HG02610 (cell line): Measurements from ENCODE around the gene CMTM2.
A peak's percentile ranks its signal among the peaks of the same experiment; 100 is the strongest.

ENCODE experiments used
- ATAC-seq: cut with Tn5 transposase; IDR thresholded peaks from one replicate; pipeline ENCODE4 v1.9.1; 2021; ENCODE audit warnings: mild to moderate bottlenecking, moderate library complexity; ENCODE audit not compliant: unreplicated experiment

CMTM2 gene, protein sequence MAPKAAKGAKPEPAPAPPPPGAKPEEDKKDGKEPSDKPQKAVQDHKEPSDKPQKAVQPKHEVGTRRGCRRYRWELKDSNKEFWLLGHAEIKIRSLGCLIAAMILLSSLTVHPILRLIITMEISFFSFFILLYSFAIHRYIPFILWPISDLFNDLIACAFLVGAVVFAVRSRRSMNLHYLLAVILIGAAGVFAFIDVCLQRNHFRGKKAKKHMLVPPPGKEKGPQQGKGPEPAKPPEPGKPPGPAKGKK

DNA sequence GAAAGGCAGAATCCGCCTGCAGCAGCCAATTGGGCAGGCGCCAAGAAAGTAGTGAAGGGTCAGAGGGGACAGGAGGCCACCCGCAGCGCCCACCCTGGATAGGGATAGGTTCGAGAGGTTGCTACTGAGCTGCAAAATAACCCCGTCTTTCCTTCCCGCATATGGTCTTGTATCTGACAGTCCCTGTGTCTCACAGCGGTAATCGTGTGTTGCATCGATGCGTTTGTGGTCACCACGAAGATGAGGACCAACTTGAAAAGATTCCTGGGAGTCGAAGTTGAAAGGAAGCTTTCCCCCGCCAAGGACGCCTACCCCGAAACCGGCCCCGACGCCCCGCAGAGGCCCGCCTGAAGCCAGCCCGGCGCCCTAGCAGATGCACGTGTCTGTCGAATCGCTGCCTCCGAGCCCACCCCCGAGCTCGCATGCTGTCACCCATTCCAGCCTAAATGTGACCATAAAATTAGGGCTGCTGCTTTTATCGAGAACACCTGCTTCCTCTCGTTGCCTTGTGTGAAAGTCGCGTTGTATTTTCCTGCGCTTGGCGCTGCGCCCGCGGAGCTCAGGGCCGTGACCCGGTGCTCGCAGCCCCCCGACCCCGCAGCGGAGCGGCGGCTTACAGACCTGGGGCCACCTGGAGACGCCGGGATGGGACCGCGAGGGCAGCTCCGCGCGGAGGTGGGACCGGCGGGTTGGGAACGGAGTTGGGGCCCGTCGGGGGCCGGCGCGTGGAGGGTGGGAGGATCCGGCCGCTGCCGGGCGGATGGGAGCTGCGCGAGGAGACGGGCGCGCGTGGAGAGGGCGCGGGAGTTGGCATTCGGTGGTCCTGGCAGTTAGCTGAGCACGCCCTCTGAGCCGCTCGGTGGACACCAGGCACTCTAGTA, at the start of gene CMTM2:
TSS of gene CMTM2 (plus strand) at position 813 of the 881 bp plus-strand sequence. CDS start 145 bp downstream, outside the sequence.
- no peak for ATAC-seq

GRCh38 chr16:66529475-66529874, 49.8 kb upstream of the CMTM2 start:
- no peak for ATAC-seq

- no peak for ATAC-seq
Measured at GRCh38 chr16:66534376-66534799, 44.9 kb upstream of the CMTM2 start.

DNA sequence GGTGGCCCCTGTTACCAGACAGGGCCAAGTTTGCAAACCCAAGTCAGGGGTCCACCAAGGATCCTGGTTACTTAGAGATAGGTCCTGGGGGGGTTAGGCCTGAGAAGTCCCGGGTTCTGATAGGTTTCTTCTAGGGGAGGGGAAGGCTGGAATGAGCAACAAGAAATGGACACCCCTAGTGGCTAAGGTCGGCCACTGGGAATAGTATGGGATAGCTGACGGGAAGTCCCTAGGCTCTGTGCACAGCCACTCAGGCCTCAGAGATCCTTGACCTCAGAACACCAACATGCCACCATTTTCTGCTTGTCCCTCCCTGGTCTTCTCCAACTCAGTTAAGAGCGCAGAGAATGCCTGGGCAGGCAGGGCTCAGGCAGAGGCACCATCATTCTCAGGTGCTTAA, 42.7 kb upstream of the CMTM2 start:
- ATAC-seq, result no peak

GRCh38 chr16:66537236-66537635, 42.0 kb upstream of the CMTM2 start:
- no peak for ATAC-seq

DNA sequence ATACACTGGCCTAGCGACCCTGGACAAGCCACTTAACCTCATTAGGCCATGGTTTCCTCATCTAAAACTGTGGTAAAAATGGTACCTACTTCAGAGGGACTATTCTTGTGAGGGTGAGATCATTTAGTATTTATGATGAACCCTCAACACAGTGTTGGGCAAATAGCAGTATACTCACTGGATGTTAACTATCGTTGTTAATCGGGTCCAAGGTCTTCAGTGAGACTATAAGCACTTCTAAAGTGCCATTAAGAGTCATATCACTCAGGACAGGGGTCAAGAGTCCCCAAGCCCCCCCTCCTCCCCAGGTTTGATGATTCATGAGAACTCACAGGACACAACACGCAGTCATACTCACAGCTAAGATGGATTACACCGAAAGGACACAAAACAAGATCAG, 40.4 kb upstream of the CMTM2 start:
- no peak for ATAC-seq

DNA sequence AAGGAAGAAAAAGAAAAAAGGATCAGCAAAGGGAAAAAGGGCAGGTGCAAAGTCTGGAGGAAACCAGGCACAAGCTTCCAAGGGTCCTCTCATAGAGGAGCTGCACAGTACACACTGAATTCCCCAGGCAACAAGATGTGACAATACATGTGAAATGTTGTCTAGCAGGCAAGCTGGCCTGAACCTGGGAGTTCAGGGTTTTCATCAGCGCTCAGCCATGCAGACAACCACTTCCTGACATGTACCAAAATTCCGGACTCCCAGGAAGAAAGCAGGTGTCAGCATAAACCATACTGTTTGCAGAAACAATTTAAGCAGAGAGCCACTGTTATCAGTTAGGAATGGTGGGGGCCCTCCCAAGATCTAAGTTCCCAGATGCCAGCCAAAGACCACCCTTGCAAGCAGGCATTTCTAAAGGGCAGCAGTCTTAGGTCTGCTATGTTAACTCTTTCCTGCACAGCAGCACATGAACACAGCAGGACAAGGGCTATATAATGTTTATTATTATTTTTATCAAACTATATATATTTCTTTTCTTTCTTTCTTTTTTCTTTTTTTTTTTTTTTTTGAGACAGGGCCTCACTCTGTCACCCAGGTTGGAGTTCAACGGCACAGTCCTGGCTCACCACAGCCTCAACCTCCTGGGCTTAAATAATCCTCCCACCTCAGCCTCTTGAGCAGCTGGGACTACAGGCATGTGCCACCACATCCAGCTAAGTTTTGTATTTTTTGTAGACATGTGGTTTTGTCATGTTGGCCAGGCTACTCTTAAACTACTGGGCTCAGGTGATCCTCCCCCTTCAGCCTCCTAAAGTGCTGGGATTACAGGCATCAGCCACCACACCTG, 39.4 kb upstream of the CMTM2 start:
- peak; percentile 84 for ATAC-seq

GRCh38 chr16:66541388-66542355, 37.6 kb upstream of the CMTM2 start:
- no peak for ATAC-seq

GRCh38 chr16:66542396-66542795, 36.9 kb upstream of the CMTM2 start:
- ATAC-seq, result no peak

- ATAC-seq, result no peak
Measured at GRCh38 chr16:66543541-66543940, 35.7 kb upstream of the CMTM2 start.

DNA sequence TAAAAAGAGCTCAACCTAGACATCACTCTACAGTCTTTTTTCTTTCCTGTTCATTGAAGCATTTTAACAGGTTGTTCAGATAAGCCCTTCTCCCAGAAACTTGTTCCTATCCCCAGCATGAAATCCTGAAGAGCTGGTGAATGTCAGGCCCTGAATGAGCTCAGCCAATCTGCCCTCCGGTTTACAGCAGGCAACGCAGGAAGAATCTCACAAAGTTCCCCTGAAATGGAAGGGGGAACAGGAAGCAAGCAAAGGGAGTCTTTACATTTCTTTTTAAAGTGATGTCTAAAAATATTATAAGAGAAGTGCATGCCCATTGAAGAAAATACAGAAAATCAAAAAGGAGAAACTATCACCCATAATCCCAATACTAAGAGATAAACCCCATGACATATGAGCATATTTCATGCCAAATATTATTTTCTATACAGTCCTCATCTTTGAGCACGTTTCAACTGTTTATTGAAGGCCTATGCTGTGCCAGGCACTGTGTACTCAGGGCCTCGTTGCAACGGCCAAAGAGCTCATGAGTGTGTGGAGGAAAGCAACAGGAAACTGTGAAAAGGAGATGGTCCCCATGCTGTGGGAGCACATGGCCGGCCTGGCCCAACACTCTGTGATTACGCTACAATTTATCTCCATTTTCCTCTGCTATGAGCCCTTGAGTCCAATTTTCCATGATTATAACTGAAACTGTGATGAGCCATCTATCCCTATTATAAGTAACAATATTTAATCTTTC, 35.1 kb upstream of the CMTM2 start:
- ATAC-seq, result no peak

GRCh38 chr16:66547101-66547989, 31.9 kb upstream of the CMTM2 start:
- no peak for ATAC-seq

DNA sequence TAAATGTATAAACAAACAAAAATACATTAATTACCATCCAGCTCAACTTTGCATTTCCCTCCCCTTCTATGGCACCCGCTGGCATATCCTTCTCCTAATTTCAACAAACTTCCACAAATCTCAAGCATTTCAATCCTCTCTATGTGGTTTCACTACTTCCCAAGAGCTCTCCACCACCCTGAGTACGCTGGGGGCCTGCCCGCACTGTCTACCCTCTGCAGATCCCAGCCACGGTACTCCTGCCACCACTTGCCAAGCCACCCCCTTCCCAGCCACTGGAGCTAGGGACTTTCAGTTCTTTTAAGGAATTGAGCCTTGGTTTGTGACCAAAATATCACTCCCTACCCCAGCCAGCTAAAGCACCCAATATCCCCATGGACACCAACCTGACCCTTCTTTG, 31.2 kb upstream of the CMTM2 start:
- no peak for ATAC-seq

- no peak for ATAC-seq
Measured at GRCh38 chr16:66548868-66549267, 30.4 kb upstream of the CMTM2 start.

DNA sequence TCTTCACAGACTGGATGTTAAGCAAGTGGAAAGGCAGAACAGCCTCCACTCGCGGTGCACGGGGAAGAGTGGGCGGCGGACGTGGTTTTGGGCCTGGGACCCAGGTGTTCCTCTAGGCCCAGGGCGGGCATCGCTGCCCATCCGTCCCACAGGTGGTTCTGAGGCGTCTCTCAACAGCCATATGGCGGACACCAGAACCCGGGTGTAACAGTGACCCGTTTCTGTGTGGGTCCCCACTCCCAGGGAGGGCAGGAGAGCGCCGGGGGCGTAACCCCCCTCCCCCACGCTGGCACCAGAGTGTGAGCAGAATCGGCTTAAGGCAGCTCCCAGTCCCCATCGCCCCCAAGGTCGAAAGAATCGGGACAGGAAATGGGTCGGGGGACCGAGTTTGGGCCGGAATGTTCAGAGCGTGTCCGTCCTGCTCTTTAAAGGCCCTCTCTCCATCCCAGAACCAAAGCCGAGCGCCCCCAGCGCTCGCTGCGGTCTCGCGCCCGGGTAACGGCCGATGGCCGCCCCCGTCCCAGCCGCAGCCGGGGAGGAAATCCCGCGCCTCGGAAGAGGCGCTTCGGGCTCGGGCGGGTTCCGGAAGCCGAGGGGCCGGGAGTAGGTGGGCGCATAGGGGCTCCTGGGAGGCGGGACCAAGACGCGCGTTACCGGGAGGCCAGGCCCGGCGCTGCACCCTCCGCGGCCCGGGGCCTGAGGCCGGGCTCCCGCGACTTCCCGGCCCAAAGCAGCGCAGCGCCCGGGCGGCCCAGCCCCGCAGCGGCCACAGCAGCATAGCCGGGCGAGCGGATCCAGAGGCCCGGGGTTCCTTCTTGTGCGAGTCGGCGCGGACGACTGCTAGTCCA, 29.8 kb upstream of the CMTM2 start, which contains the start of gene TK2:
TSS of gene TK2 (minus strand) at position 839 of the 848 bp plus-strand sequence. CDS start at position 778, 61 bp downstream.
- no peak for ATAC-seq

- ATAC-seq, result no peak
Measured at GRCh38 chr16:66551348-66551759, 27.9 kb upstream of the CMTM2 start.

GRCh38 chr16:66551788-66552285, 27.4 kb upstream of the CMTM2 start:
- ATAC-seq, result peak; percentile 4
